Renal cortex interstitium (tissue), 11 donors: ENCODE measurements around the gene SNX10. TPM values are rescaled to one million over a fixed set of nuclear protein-coding genes. Genes with fewer than 3 reads are reported as not detected.

ENCODE experiments used
- DNase-seq, 11 donors: peaks; one replicate each; pipeline ENCODE4 v3.0.0-alpha.2; 2013; ENCODE audit warnings: low read depth in 9 of 11, low spot score in 4 of 11; ENCODE audit errors: extremely low read depth in 1 of 11
- polyA plus RNA-seq, 3 donors: library from polyadenylated mRNA; unstranded; fragments of 120-200 nt; gene quantifications; one replicate each; pipeline ENCODE4 v1.2.1, GENCODE V29; 2013; ENCODE audit not compliant: insufficient read length in 3 of 3

SNX10 gene
- polyA plus RNA-seq, 3 donors = 16.1 to 21.1 (median 18.9) TPM

DNA sequence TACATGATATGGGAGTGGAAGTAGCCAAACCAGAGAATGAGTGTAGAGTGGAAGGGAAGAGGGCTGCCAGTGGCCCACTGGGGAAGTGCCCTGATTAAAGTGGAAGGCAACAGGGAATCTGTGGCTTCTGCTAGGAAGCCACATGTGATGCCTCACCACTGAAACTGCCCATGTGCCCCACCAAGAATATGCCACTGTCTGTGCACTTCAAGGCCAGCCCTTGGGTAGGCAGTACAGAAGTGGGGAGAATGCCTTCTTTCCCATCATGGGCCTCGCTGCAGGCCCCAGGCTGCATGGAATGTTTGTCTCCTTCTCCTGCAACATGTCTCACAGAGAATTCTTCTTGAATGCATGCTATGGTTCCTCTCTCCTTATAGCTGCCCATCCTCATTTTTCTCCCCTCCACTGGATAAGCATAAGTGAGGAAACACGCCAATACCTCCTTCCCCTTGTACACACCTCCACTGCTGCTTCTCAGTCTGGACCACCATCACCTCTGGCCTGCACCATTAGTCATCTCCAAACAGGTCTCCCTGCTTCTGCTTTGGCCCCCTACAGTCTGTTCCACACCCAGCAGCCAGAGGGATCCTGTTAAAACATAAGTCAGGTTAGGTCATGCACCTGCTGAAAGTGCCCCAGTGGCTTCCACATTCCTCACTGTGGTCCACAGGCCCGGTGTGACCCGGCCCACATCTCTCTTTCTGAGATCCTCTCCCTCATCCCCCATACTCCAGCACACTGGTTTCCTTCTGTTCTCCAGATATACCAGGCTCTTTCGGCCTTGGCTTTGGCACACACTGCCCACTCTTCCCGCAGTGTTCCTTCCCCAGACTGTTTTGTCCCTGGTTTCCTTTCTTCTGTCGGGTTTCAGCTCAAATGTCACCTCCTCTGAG, 37.1 kb downstream of the SNX10 start:
- no peak for DNase-seq

DNA sequence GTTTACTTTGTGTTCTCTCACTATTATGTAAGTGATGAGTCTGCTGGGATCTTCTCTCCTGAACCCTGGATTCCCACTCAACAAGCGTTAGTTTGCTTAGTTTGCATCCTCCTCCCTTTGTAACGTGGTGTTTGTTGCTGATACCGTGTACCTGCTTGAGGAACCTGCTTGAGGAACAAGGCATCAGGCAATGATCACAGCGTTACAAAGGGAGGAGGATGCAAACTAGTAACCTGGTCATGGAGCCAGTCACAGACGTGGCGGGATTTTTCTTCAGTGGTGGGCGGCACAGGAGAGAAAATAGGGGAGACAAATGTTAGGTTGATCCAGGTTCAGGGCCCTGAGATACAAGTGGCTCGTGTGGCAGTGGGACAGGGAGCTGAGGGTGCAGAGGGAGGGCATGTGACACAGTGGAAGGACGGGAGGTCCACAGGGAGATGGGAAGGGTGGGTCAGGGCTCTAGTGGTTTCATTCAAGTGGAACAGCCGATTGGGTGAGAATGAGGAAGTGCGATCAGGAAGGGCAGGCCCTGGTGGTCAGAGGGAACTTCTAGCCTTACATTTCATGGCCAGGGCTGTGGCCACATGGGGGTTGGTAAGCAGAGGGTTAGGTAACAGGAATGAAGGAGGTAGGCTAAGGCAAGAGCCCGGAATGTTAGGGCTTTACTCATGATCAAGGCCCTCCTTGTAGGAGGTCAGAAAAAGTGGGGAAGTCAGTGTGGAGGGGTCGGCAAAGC, 38.0 kb downstream of the SNX10 start:
- DNase-seq = no peak

DNA sequence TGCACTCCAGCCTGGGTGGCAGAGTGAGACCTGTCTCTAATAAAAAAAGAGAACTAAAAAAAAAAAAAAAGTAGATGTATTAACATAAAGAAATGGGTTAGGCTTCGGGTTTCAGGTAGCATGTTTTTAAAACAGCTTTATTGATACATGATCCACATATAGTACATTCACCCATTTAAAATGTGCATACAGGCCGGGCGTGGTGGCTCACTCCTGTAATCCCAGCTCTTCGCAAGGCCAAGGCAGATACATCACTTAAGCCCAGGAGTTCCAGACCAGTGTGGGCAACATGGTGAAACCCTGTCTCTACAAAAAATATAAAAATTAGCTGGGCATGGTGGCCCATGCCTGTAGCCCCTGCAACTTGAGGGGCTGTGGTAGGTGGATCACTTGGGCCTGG, 39.5 kb downstream of the SNX10 start:
- no peak for DNase-seq

DNA sequence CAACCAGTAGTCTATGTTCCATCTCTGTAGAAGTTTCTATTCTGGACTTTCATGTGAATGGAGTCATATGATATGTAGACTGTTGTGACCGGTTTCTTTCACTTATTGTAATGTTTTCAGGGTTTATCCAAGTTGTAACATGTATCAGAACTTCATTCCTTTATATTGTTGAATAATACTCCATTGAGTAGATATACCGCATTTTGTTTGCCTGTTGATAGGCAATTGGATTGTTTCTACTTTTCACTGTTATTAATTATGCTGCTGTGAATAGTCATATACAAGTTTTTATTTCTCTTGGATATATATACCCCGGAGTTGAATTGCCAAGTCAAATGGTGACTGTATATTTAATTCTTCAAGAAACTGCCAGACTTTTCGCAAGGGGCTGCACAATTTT, 40.1 kb downstream of the SNX10 start:
- DNase-seq = no peak

DNA sequence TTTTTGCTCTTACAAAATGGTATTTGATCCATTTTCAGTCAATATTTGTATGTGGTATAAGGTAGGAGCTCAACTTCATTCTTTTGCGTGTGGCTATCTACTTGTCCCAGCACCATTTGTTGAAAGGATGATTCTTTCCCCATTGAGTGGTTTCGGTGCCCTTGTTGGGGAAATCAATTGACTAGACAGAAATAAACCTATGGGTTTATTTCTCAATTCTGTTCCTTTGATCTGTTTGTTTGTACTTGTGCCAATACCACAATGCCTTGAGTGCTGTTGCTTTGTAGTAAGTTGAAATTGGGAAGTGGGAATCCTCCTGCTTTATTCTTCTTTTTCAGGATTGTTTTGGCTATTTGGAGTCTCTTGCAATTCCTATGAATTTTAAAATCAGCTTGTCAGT, 41.0 kb downstream of the SNX10 start:
- DNase-seq = no peak

DNA sequence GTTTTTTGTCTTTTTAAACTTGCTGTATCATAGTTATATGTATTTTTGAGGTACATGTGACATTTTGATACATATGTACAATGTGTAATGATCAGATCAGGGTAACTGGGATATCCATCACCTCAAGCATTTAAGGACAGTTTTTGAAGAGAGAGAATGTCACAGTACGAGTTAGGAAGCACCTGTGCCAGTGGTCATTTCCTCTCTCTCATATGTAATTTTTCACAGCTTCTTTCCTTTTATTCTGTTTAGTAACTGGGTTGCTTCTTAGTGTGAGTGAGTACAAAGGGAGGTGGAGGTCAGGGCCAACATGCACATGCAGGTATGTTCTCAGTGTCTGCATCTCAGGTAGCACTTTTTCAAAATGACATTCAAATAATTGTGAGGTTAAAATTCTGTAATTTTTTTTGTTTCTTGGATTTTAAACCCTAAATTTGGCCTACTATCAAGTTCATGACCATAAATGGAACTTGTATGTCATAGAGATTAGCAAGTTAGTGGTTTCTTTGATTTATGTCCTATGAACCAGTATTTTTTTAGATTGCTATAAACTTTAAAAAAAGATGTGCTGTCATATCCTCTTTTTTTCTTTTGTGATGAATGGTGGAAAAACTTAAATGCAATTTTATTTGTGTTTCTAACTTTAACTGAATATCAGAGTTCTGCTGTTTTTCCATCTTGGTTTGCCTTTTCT, 42.7 kb downstream of the SNX10 start:
- no peak for DNase-seq

DNA sequence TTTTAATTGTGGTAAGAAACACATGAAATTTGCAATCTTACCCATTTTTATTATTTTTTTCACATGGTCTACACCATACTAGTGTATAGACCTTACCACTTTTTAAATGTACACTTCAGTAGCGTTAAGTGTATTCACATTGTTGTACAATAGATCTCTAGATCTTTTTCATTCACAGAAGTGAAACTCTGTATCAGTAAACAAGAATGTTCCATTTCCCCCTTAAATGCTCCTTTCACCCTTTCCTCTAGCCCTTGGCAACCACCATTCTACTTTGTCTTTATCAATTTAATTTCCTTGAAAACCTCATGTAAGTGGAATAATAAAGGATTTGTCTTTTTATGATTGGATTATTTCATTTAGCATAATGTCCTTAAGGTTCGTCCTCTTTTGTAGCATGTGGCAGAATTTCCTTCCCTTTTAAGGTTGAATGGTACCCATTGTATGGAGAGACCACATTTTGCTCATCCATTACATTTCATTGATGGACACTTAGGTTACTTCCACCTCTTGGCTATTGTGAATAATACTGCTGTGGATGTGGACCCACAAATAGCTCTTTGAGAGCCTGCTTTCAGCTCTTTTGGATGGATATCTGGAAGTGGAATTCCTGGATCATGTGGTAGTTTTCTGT, 45.7 kb downstream of the SNX10 start:
- no peak for DNase-seq

DNA sequence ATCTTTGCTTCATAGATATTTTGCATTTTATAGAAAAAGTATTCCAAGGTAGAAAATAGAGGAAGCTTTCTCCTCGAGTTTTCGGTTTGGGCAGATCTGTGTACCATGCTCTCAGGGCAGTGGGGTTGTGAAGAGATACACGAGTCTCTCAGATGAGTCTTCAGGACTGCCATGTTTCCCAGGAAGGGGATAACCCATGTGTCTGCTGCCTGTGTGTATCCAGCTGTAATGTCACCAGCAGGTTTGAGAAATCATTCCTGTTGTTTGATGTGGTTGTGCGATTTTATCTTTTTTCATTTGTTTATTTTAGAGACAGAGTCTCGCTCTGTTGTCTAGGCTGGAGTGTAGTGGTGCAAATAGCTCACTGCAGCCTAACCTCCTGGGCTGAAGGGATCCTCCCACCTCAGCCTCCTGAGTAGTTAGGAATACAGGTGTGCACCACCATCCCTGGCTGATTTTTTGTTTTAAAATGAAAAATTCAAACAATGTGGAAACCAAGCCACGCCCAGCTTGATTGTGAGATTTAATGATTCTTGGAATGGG, 48.9 kb downstream of the SNX10 start:
- no peak for DNase-seq

DNA sequence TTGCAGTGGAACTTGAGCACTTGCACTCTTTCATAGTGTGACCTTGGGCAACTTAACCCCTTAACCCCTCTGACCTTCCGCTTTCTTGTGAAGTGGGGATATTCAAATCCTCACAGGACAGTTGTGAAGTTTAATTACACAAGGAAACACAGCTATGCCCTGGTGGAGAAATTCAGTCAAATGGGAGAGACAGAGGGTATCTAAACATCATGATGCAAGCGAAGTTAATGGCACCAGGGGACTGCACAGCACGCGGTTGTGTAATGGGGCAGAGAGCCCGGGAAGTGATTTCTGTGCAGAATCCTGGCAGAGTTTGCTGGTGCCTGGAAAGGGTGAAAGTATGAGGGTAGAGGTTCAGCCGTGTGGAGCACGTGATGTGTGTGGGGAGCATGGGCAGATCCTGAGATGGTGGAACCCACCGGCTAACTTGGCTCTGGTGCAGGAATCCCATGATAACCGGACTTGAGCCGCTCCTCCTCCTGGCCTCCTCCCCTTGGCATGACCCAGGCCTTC, 51.7 kb downstream of the SNX10 start:
- DNase-seq = no peak

DNA sequence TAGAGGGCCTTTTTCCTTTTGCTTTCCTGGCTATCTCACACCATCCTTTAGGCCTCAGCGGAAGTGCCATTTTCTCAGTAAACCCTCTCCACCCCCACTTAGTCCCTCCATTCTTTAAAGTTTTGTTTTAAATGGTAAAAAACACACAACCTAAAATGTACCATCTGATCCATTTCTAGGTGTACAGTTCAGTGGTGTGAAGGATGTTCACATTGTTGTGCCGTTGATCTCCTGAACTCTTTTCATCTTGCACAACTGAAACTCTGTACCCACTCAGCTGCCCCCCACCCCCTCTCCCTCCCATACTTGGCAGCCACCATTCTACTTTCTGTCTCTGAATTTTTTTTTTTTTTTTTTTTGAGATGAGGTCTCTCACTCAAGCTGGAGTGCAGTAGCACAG, 52.2 kb downstream of the SNX10 start:
- DNase-seq = no peak

DNA sequence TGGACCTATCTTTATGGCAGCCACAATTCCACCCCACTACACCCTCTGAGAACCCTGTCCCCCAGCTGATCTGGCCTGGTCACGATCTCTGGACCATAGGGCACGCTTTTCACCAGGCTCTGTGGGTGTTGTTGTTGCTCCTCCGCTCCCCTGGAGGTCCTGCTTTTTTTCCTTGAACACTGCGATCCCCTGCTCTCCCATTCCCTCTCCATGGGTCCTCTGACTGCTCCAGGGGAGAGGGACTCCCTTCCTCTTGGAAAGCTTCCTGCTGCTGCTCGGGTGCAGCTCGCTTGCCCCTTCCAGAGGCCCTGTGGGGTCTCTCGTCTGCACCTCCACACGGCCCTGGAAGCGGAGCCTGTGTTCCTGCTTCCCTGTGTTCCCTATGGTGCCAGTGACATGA, 53.5 kb downstream of the SNX10 start:
- DNase-seq = no peak

DNA sequence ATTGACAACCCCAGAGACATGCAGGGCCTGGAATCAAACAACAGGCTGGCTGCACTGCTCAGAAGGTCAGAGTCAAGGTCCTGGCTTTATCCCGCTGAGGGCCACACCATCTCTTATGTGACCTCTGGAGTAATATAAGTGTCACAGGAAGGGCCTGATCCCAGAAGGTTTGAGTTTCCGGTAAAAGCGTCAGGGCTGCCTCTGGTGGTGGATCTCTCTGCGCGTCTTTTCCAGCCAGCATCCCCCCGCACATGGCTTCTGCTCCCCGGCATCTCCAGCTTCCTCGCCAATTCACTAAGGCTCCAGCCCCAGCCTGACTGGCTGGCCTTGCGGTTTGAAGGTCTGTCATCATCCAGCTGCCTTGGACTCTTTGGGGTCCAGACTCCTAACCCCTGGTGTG, 54.2 kb downstream of the SNX10 start:
- DNase-seq = no peak

DNA sequence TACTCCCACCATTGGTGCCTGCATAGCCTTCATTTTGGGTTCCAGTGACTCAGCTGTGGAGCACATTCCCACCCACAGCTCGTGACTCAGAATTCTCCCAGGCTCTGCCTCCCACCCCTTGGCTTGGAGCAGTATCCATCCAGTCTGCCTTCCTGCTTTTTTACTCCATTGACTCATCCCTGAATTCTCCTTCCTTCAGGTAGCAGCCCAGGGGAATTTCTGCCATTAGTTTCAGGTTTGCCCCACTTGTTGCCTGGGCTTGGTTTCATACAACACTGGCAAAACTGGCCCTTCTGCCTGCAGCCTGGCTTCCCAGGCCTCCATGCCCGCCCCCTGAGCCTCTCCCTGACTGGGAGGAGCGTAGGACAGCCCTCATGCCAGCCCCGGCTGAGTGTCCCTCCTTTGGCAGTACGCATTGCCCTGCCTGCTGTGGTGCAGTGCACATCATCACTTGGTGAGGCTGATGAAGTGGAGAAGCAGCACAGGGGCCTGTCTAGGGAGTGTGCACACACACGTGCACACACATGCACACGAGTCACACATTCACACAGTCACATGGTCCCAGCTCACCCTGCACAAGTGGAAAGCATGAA, 55.0 kb downstream of the SNX10 start:
- no peak for DNase-seq

DNA sequence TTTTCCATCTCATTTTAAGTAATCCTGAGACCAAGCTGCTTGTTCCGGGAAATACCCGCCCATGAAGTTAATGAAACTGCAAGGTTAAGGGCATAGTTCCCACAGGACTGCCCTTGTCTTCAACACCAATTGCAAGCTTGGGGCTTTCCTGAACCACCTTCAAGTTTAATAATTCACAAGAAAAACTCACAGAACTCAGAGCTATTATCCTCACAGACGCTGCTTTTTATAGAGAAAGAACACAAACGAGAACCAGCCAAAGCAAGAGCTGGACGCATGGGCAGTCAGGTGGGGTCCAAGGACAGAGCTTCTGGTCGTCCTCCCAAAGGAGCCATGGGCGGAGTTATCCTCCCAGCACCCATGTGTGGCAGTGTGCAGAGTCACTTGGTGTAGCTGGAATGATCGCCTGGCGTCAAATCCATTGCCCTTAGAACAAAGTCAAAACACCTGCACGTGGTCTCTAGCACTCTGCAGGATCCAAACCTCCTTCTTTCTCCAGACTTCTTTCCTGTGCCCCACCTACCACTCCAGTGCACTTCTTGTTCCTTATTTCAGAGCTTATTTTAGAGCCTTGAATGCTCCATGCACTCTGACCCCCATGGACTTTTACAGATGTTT, 56.7 kb downstream of the SNX10 start:
- DNase-seq = peak in 4 of 11 donors; percentile 29 to 77 (median 48)

DNA sequence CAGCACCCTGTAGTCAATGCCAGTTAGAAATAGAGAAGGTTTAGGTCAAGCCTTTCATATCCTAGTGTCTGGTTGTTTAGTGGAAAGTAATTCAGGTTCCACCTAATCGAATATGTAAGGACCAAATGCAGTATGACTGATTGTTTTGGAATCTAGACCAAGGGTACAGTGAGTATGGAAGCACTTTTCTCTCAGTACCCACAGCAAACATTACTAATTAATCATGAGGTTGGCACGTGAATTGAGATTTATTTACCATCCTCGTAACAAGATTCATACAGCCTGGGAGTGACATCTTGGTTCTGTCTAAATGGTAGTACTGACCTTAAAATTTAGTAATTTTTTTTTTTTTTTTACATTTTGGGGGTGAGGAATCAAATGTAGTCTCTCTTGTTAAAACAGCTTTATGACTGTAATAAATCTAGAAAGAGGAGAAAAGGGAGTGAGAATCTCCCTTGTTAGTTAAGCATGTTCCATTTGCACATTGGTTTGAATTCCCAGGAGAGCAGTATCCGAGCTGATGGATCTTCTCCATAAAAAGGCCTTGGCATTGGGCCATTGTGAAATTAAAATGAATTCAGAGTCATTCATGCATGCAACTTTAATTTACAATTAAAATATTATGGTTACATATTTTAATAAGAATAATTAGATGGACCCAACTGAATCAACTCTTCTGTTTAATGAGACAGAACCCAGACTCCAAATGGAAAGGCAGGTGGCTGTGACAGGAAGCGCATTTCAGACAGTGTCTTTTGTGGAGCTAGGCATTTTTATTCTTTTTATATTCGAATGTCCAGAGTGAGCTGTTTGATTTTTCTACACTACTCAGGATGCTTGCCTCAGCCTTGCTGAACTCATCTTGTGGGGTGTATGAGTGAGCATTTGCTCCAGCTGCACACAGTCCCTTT, 57.6 kb downstream of the SNX10 start:
- peak in 1 of 11 donors; percentile 26 for DNase-seq

DNA sequence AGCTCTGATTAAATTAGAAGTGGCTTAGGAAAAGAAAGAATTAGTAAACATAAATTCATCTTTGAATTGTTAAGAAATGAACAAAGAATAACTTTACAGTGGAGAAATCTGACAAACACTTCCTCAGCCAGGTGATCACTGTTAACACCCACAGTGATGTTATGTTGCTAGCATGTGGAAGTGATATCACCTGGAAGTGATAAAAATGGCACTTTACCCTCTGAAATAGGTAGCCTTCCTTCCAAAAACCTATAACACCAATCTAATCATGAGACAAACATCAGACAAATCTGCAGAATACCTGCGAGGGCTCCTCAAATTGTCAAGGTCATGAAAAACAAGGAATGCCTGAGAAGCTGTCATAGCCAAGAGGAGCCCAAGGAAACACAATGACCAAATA, 59.5 kb downstream of the SNX10 start:
- no peak for DNase-seq

DNA sequence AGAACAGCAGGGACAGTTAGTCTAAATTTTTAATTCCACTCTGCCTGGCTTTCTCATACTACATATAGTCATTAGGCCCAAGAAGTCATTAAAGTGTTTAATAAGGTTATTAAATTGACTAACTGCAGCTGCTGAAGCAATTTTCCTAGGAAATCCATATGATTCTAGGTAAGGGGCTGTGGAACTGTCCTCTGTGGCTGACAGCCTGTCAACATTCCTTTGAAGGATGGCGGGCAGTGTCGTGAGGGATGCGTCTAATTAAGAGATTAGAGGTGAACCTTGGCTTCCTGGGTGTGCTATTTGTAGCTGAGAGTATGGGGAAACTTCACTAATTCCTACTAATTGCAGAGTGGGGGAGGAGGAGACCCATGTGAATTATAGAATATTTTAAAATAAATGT, 64.6 kb downstream of the SNX10 start:
- peak in 1 of 11 donors; percentile 26 for DNase-seq
